Adipose tissue (tissue), 3 donors: ENCODE results near the gene PTPRN2. TPM values are rescaled to one million over a fixed set of nuclear protein-coding genes. Genes with fewer than 3 reads are reported as not detected.

ENCODE experiments used
- H3K27ac ChIP-seq: one replicate; pipeline ENCODE4 v1.5.1; 2013; ENCODE audit warnings: low read depth, low read length
- WGBS, 3 donors: extraction: QIAGEN DNeasy Blood & Tissue Kit; methylation state at CpG; one replicate each; pipeline ENCODE4 v1.1.7; 2013; 5-methylcytosine and 5-hydroxymethylcytosine counted together
- polyA plus RNA-seq, 3 donors: library from polyadenylated mRNA; stranded (reverse); fragments of 200-250 nt; gene quantifications; one replicate each; pipeline ENCODE4 v1.2.3, GENCODE V29; 2013
- donor health status: healthy with polysubstance abuse.
- donor health status: Bipolar disorder and iron deficiency.
- donor health status: healthy.

The PTPRN2 gene
- polyA plus RNA-seq, 3 donors = 3.7 to 8.0 (median 7.3) TPM

- no peak overlapping the region for H3K27ac ChIP-seq
- 93 to 96% (median 94%) methylated on average over 9 of the region's 9 CpGs for WGBS, 3 donors
Observed at GRCh38 chr7:158285383-158285770, 302.2 kb downstream of the PTPRN2 start.

- 83 to 87% (median 86%) methylated on average over 18 of the region's 18 CpGs for WGBS, 3 donors
- no peak overlapping the region for H3K27ac ChIP-seq
Observed at GRCh38 chr7:158284617-158285382, 302.8 kb downstream of the PTPRN2 start.

DNA sequence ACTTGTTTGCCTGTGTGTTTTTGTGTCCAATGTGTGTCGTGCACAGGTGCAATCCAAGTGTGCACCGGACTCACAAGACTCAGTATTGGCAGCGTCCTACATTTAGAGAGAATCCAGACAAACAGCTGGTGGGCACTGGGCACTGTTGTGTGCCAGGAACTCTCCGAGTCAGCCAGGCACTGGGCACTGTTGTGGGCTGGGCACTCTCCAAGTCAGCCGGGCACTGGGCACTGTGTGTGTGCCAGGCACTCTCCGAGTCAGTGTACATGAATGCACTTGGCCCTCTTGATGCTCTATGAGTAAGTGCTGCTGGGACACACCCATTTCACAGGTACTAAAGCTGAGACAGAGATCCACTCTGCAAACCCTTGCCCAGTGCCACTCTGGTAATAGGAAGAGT is 303.5 kb downstream of the PTPRN2 start:
- no peak overlapping the region for H3K27ac ChIP-seq
- WGBS, 3 donors = 88 to 89% (median 88%) methylated on average over 6 of the region's 6 CpGs

DNA sequence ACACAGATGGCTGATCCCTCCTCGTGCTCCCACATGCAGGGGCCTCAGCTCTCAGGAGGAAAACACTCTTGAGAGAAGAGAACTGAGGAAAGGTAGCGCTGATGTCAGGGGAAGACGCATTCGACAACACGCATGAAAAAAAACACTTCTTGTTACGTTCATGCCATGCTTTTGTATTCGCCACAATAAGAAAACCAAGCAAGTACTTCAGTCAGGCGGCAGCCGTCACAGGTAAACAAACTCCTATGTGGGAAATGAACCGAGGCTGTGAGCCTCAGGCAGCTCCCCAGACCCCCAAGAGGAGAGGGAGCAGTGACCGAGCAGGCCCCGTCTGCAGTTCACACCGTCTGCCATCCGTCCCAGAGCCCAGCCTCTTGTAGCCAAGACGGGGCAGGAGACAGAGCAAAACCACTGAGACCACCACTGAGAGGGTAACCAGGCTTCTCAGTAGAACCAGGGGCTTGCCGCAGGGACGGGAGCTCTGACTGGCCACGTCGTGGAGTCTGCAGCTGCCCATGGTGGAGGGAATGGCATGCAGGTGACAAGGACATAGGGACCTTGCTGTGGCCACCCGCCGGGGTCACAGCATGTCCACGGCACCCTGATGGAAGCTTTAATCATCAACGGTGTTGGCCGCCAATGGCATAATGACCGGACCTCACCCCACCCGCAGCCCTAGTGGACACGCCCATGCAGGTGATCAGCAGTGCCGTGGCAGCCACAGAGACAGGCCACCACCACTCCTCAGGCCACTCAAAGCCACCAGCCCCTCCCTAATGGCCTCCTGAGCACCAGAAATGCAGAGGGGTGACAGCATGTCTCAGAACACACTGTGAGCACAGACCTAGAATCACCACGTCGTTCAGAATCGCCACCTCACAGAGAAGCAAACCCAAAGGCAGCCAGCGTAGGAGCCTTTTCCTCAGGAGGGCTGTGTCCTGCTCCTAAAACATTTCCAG is 304.3 kb downstream of the PTPRN2 start:
- WGBS, 3 donors = 85% methylated on average over 32 of the region's 32 CpGs

DNA sequence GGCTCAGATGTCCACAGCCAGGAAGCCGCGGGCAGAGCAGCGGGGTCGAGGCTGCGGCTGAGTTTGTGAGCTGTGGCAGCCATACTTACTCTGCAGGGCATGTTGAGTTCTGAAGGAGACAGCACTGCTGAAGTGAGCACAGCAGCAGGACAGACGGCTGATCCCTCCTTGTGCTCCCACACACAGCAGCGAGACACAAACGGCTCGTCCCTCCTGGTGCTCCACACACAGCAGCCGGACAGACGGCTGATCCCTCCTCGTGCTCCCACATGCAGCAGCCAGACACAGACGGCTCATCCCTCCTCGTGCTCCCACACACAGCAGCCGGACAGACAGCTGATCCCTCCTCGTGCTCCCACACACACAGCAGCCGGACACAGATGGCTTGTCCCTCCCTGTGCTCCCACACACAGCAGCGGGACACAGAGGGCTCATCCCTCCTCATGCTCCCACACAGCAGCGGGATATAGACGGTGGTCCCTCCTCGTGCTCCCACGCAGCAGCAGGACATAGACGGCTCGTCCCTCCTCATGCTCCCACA is 305.1 kb downstream of the PTPRN2 start:
- WGBS, 3 donors = 73 to 89% (median 76%) methylated on average over 24 of the region's 24 CpGs
- no peak overlapping the region for H3K27ac ChIP-seq

More for the DNA sequence above, 304.3 kb downstream of the PTPRN2 start:
- no peak overlapping the region for H3K27ac ChIP-seq

DNA sequence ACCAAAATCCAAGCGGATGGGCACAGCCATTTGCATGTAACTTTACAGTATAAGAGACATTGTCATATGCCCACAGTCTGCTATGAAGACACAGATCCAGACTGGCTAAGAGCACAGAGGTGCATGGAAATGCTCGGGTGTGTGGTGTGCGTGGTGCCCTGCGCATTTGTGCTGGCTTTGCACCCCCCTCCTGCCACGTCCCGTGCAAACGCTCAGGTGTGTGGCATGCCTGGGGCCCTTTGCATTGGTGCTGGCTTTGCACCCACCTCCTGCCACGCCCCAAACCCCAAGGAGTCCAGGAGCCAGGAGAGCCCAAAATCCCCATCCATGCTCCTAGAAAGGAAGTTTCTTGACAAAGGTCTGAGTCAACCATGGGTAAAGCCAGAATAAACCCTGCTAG is 306.2 kb downstream of the PTPRN2 start:
- H3K27ac ChIP-seq = no peak overlapping the region
- WGBS, 3 donors = 87 to 90% (median 88%) methylated on average over 8 of the region's 8 CpGs

GRCh38 chr7:158280448-158281144 is 307.0 kb downstream of the PTPRN2 start:
- no peak overlapping the region for H3K27ac ChIP-seq
- 90 to 94% (median 91%) methylated on average over 29 of the region's 29 CpGs for WGBS, 3 donors

GRCh38 chr7:158279539-158280447 is 307.8 kb downstream of the PTPRN2 start:
- WGBS, 3 donors = 87 to 91% (median 90%) methylated on average over 51 to 53 of the region's 53 CpGs

DNA sequence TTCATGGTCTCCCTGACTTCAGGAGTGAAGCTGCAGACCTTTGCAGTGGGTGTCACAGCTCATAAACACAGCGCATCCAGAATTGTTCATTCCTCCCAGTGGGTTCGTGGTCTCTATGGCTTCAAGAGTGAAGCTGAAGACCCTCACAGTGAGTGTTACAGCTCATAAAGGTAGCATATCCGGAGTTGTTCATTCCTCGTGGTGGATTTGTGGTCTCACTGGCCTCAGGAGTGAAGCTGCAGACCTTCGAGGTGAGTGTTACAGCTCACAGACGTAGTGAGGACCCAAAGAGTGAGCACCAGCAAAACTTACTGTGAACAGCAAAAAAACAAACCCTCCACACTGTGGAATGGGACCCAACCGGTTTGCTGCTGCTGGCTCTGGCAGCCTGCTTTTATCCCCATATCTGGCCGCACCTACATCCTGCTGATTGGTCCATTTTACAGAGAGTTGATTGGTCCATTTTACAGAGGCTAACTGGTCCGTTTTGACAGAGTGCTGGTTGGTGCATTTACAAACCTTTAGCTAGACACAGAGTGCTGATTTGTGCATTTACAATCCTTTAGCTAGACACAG is 308.8 kb downstream of the PTPRN2 start:
- 69 to 74% (median 72%) methylated on average over 9 of the region's 9 CpGs for WGBS, 3 donors
- no peak overlapping the region for H3K27ac ChIP-seq

More at GRCh38 chr7:158279539-158280447, 307.8 kb downstream of the PTPRN2 start:
- H3K27ac ChIP-seq = no peak overlapping the region

DNA sequence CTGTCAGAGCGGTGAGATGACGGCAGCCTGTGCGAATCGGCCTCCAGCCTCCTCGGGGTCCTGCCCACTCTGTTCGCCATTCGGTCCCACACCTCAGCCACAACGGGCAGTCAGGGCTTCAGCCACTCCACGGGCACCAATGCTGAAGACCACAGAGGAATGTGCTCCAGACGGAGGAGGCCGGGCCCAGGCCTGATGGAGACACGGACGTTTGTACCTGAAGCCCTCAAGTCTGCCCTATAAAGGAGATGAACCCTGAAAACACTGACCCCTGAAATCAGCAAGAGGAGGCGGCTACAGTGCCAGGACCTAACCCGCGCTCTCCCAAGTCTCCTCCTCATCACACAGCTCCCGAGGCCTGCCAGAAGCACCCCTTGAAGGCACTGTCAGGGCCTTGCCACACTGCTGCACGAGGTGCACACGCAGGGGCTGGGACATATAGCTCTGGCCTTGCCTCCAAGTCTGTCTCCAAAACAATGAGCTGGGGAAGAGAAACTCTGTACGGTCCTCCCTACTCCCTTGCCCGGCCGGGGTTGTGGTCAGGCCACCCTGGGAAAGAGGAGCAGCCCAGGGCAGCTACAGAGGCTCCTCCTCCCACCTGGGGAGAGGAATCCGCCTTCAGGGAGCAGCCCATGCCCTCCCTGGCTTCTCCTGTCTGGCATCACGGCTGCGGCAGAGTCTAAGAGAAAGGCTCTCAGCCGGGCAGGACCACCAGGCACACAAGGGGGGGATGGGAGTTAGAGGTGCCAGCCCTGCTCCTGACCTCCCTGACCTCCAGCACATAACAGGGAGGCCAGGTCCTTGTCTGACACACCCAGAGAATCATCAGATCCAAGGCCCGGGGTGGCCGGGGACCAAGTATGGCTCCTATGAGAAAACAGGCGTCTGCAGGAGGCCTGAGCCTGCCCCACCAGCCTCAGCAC is 310.1 kb downstream of the PTPRN2 start:
- 67 to 78% (median 75%) methylated on average over 29 of the region's 29 CpGs for WGBS, 3 donors
- H3K27ac ChIP-seq = no peak overlapping the region

DNA sequence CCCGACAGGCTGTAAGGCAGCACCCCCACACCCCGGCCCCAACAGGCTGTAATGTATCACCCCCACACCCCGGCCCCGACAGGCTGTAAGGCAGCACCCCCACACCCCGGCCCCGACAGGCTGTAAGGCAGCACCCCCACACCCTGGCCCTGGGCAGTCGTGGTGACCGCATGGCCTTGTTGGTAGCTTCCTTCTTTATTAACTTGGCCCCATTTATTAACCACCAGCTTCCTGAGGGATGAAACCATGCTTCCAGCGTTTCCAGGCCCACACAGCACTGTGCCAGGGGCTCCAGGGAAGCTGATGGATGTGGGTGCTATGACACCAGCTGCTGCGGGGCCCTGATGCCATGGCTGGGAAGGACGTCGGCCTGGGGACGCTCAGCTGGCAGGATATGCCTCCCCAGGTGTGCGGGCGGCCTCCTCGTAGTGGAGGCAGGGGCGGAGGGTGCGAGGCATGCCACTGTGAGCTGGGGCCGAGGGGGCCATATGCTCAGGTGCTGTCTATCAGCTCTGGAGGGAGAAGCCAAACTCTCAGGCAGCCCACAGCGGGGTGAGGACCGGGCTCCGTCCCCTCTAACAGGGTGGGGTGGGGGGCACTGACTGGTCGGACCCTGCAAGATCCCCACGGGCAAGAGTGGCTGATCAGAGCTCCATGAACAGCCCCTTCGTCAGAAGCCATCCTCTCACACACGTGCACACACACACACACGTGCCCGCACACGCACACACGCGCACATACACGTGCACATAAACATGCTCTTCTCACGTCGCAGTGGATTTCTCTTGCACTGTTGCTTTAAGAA is 311.0 kb downstream of the PTPRN2 start:
- 78 to 82% (median 81%) methylated on average over 32 to 34 of the region's 34 CpGs for WGBS, 3 donors
- no peak overlapping the region for H3K27ac ChIP-seq

- no peak overlapping the region for H3K27ac ChIP-seq
- WGBS, 3 donors = 80 to 88% (median 81%) methylated on average over 12 to 21 of the region's 22 CpGs
Observed at GRCh38 chr7:158275711-158276413, 311.8 kb downstream of the PTPRN2 start.

DNA sequence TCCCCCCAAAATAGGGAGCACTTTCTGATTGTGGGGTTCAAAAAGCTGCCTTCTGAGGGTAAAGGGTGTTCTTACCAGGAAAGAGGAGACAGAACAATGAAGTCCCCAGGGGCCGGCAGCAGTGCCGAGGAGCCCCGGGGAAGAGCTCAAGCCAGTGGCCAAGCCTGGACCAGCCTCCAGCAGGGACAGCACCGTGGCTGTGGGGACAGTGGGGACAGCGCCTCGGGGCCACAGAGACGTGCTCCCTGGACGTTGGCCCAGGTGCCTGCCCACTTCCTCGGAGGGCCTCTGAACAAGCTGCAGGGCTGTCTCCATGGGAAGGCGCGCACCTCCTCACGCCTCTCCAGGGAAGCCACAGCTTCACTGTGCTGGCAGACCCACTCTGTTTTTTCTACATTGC is 312.6 kb downstream of the PTPRN2 start:
- no peak overlapping the region for H3K27ac ChIP-seq
- 66 to 87% (median 75%) methylated on average over 12 of the region's 12 CpGs for WGBS, 3 donors

DNA sequence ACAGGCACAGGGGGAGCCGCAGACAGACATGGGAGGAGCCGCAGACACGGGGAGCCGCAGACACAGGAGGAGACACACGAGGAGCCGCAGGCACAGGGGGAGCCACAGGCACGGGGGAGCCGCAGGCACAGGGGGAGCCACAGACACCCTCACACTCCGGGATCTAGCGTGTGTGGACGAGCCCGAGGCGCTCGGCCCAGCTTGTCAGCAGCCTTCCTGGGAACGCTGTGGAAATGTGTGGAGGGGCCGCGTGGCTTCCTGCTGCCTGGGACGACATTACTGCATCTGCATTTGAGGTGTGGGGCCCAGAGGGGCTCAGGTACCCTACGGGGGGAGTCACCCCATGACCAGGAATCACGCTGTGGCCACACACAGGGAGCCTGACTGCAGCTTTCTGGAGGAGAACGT is 313.2 kb downstream of the PTPRN2 start:
- 85 to 87% (median 85%) methylated on average over 20 to 21 of the region's 21 CpGs for WGBS, 3 donors
- no peak overlapping the region for H3K27ac ChIP-seq
